ENCODE data around the gene CRYBA2.

Gene CRYBA2

DNA sequence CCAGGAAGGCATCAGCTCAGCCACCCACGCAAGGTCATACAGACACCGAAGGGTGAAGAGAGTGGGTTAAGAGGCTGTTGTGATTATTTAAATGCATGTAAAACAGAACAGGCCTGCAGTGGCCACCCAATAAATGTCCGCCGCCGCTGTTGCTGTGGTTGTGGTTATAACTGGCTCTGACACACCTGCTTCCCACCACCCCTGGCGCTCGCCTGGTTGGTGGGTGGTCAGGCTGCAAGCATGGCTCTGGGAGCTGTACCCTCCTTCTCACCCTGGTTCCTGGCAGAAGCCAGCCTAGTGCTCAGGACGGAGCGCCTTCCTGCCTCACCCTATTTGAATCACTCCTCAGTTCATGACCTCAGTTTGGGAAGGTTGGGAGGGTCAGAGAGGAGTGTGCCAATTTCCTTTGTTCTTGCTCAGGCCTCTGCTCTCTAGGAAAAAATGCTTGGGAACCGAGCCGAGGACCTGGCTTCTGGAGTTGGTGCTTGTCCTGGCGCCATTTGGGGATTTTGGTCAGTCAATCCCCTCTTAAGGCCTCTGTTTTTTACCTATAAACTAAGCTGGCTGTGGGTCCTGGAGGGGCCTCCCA lies 5.3 kb upstream of the CRYBA2 start:
- no peak for DNase-seq

DNA sequence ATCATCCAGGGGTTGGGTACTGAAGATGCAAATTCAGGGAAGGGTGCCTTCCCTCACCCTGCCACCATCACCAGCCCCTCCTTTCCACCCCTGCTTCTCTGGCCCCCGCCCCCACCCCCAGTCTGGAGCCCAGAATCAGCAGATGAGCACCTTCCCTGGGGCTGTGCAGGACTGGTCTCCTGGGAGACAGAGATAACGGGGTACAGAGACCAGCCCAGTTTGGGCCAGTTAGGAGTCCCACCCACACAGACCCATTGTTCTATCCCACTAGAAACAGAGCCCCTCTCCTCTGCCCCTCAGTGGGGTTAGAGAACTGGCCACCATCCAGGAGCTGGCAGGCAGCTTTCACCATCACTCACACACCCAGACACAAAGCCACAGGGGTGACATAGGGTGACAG lies 4.5 kb upstream of the CRYBA2 start:
- DNase-seq: no peak

DNA sequence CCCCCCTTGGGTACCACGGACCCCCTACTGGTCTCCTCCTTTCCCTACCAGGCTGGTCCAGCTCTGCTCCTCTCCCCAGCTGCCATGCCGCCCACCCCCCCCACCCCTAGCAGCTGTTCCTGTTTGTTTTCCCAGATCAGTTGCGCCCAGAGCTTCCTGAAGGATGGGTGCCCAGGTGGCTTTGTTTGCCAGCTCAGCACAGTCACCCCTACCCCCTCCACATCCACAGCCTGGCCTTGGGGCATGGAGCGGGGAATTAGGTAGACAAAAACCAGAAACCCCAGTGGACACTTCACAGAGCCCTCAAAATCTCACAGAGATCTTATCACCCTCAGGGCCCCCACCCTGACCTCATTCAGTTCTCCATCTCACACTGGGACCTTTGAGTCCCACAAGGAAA lies 3.7 kb upstream of the CRYBA2 start:
- DNase-seq: no peak

DNA sequence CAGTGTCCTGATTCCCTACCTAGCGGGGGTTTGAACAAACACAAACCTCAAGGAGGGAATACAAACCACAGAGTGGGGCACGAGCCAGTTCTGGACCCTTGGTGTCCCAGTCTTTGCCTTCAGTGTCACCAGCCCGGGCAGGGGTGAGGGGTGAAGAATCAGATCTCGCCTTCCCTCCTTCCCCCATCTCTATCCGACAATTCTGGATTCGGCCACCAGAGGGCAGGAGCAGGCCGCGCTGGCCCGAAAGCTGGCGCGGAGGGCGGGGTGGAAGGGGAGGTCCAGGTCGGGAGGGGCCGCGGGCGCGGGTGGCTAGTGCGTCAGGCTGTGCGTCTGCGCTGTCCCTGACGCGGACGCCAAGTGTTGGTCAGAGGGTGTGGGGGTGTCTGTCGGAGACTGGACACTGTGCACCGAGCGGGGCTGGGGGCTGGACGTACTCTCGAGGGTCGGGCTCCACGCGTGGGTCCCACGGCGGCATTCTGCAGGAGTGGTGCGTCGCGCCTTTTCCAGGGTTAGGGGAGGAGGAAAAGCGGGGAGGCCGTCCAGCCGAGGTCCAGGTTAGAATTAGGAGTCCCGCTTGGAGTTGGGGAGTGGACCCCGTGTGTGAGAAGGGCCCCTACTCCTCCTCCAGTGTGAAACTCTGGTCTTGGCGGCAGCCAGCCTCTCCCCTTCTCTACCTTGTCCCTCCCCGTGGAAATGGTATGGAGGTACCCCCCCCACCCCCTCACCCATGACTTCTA lies 2.9 kb upstream of the CRYBA2 start:
- DNase-seq: peak; percentile 48

DNA sequence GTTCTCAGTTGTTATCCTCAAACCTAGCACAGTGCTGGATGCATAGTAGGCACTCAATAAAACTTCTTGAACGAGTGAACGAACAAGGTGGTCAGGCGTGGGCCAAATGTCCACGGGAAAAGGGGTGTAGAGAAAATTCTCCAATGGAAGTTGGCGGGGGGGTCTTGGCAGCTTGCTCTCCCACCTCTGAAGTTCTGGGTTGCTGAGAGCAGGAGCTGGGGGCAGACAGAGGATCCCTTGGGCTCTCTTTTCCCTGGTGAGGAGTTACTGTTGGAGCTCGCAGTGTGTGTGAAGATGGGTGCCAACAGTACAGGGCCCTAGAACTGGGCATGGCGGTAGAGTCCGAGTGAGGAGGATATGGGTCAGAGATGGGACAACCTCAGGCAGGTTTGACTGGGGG lies 2.3 kb upstream of the CRYBA2 start:
- no peak for DNase-seq

- DNase-seq: no peak
Observed at GRCh38 chr2:218992703-218993344, 398 bp downstream of the CRYBA2 start.

- no peak for DNase-seq
Observed at GRCh38 chr2:218992196-218992595, 1.0 kb downstream of the CRYBA2 start.

- DNase-seq: no peak
Observed at GRCh38 chr2:218991674-218992168, 1.5 kb downstream of the CRYBA2 start.

DNA sequence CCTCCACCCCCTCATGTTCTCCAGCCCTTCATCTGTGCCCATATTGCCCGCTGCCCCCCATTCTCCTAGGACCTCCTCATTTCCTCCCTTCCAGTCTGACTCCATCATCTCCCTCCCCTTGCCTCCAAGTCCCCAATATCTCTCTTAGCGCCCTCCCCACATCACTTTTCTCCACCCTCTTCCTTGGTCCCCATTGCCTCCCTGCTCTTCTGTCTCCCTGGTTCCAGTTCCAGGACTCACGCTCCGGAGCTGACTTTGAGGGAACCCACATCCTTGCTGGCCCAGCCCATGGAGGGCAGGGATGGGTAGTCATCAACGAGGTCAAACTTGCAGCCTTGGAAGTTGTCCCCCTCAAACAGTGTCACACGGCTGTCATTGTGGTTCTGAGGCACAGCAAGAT lies 2.6 kb downstream of the CRYBA2 start:
- DNase-seq: no peak

DNA sequence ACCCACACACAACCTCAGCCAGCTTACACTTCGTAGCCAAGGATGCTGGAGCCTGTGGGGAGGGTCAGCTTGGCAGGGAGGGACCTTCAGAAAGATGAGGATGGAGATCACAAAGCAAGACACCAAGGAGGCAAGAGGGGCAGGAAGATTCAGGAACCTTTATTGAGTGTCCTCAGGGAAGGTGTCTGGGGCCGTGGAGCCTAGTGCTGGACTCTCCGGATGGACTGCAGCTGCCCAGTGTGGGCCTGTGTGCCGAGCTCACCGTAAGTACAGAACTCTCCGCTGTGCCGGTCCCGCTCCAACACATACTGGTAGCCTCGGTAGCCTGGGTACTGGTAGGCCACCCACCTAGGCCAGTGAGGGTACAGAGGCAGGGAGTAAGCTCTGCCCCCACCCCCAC lies 3.2 kb downstream of the CRYBA2 start:
- no peak for DNase-seq

DNA sequence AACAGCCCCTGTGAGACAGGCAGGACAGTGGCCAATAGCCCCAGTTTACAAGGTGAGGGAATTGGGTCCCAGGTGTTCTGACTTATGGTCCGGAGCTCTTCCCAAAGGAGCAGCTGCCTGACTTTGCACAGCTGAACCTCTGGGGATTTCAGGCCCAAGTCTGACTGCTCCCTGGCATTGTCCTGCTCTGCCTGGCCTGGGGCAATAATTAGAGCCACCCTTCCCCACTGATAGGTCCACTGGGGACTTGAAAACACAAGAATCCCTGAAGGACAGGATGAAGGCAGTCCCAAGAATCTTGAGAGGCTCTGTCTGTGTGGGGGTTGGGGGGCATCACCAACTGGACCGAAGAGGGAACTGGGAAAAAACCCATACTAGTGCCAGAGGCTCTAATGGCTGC lies 4.6 kb downstream of the CRYBA2 start:
- DNase-seq: no peak

- DNase-seq: no peak
Observed at GRCh38 chr2:218988164-218988563, 5.1 kb downstream of the CRYBA2 start.

- DNase-seq: no peak
Observed at GRCh38 chr2:218986148-218986761, 7.0 kb downstream of the CRYBA2 start.

GRCh38 chr2:218985325-218986091 lies 7.7 kb downstream of the CRYBA2 start:
- DNase-seq: no peak

- no peak for DNase-seq
Observed at GRCh38 chr2:218985021-218985324, 8.2 kb downstream of the CRYBA2 start, which contains the start of gene FEV. TSS of gene FEV (minus strand) at chr2:218985184. CDS start at chr2:218985075, 109 bp downstream.

GRCh38 chr2:218984239-218985020 lies 8.8 kb downstream of the CRYBA2 start:
- DNase-seq: no peak

DNA sequence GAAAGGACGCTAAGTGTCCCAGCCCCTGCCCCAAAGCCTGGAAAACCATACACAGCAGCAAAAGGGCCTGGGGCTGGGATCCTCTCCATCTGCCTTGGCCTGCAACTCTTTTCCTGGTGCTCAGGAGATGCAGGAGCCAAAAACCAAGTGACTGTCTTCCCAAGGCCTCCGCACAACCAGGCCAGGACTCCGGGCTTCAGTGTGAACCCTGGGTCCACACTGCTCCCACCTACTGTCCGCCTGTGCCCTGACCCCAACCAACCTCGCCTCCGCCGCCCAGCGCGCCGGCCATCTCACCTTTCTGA lies 9.3 kb downstream of the CRYBA2 start:
- DNase-seq: no peak

DNA sequence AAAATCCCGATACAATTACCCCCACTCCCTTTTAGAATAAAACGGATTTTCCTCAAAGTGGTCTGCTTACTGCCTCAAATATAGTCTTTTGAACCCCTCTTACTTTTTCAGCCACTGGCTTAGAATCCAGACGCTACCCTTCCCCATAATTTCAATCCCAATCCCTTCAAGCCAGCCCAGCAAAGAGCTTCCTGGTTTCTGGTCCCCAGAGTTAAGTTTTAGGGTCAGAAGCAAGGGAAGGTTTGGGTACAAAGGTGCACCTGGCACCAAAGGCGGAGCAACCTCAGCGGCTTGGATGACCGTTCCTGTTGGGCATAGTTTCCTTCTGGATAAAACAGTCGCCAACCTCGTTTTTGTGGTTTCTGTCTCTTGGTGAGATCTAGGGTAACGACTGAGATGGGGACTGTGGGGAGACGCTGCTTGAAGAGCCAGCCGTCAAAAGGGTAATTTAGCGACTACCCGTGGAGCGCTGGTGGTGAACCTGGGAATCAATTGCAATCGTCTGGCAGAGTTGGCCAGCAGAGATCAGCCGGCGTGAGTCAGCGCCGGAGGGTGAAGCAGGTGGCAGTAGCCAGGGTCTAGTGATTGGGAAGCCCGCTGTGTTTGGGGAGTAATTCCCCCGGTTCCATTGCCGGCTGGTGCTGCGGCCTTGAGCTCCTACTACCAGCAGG lies 9.8 kb downstream of the CRYBA2 start:
- DNase-seq: no peak

DNA sequence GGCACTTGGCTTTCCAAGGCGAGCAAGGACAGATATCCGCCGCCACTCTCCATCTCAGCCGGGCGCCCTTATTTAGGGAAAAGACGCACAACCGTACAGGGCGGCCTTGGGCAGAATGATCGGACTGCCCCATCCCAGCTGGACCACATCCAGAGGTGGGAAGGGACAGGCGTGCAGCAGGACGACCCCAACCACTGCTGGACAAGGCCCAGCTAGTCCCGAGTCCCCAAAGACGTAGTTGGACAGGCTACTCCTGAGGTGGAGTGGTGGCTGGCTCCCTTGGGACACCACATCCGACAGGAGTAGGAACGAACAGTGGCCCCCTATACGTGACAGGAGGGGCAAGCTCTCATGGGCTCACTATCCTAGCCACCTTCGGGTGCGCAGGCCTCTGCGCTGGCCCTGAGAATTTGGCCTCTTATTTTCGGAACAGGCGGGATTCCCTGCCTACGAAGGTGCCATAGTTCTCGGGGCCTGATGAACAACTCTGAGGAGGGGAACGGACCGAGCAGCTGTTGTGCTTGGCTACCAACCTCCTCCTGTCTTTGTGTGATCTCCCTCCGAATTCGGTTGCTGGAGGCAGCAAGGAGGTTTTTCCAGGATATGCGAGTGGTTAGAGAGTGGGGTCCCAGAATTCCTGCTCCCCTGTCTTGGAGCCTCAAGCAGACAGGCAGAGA lies 10.5 kb downstream of the CRYBA2 start:
- no peak for DNase-seq

GRCh38 chr2:218981881-218982585 lies 11.2 kb downstream of the CRYBA2 start:
- DNase-seq: no peak

Data from NCI-H1048 (cell line).